Heart left ventricle (tissue), 16 donors: ENCODE measurements around the gene SPINK6. TPM values are rescaled to one million over a fixed set of nuclear protein-coding genes. Genes with fewer than 3 reads are reported as not detected.

Experiments used
- ATAC-seq, 4 donors: fragments of 200-7000 bp; cut with Tn5 transposase; one replicate each; pipeline ENCODE4 v1.9.1; 2020 to 2022; ENCODE audit warnings: moderate library complexity in 4 of 4, mild to moderate bottlenecking in 3 of 4, moderate number of reproducible peaks in 1 of 4
- DNase-seq, 5 donors: peaks; one replicate each; pipeline ENCODE4 v3.0.0-alpha.2; 2020
- H3K27ac ChIP-seq, 12 donors: fragments of 200-600 bp; sonication (generic) in 4 of 12; one replicate each; pipeline versions ENCODE4 v1.5.0 to v1.8.0; 2016 to 2022; ENCODE audit warnings: mild to moderate bottlenecking in 2 of 12
- H3K27me3 ChIP-seq, 9 donors: fragments of 200-600 bp; sonication (generic) in 2 of 9; one replicate each; pipeline versions ENCODE4 v1.5.1 to v1.8.0; 2016 to 2022; ENCODE audit warnings: mild to moderate bottlenecking in 3 of 9
- H3K36me3 ChIP-seq, 9 donors: fragments of 200-600 bp; sonication (generic) in 2 of 9; one replicate each; pipeline versions ENCODE4 v1.5.0 to v1.8.0; 2018 to 2022; ENCODE audit warnings: mild to moderate bottlenecking in 2 of 9
- H3K4me1 ChIP-seq, 12 donors: fragments of 200-600 bp; sonication (generic) in 4 of 12; one replicate each; pipeline versions ENCODE4 v1.5.0 to v1.8.0; 2016 to 2022; ENCODE audit warnings: mild to moderate bottlenecking in 3 of 12
- H3K4me3 ChIP-seq, 12 donors: fragments of 200-600 bp; sonication (generic) in 4 of 12; one replicate each; pipeline versions ENCODE4 v1.5.0 to v1.8.0; 2017 to 2022; ENCODE audit warnings: mild to moderate bottlenecking in 9 of 12, moderate library complexity in 4 of 12
- H3K9me3 ChIP-seq, 12 donors: fragments of 200-600 bp; sonication (generic) in 4 of 12; one replicate each; pipeline versions ENCODE4 v1.5.0 to v1.8.0; 2016 to 2022; ENCODE audit warnings: mild to moderate bottlenecking in 1 of 12
- CTCF ChIP-seq, 12 donors: fragments of 200-600 bp; sonication (generic) in 4 of 12; IDR thresholded peaks; one replicate each; pipeline versions ENCODE4 v1.5.0 to v1.8.0; 2018 to 2022; ENCODE audit warnings: antibody characterized with exemption in 12 of 12, mild to moderate bottlenecking in 5 of 12
- POLR2A ChIP-seq, 2 donors: fragments of 450-650 bp; IDR thresholded peaks; one replicate each; pipeline ENCODE4 v1.6.1; 2017; ENCODE audit warnings: antibody characterized with exemption in 2 of 2, mild to moderate bottlenecking in 2 of 2, moderate library complexity in 2 of 2
- WGBS, 4 donors: extraction: QIAGEN DNeasy Blood & Tissue Kit in 2 of 4; methylation state at CpG; one replicate each; pipeline versions ENCODE4 v1.1.5 to v1.1.7; 2013 to 2018; 5-methylcytosine and 5-hydroxymethylcytosine counted together
- intact Hi-C, 10 donors: fragments of 100-400 bp; cut with DNase I; formaldehyde crosslinking; loops; one replicate each; pipeline versions ENCODE4 v1.11.1 to v1.14.2; 2022
- long read RNA-seq, 3 donors: library from polyadenylated mRNA; unstranded; transcript quantifications; one replicate each; pipeline ENCODE4 v2.0.0, GENCODE V29; 2020 to 2021
- polyA plus RNA-seq, 2 donors: library from polyadenylated mRNA; stranded (reverse); fragments of 200-250 nt; gene quantifications; one replicate each; pipeline ENCODE4 v1.2.3, GENCODE V29; 2013
- total RNA-seq, 9 donors: library from RNA; depleted of rRNA in 2 of 9; stranded (reverse); fragments of >200 nt in 2 of 9; fragmentation: NEBNext Ultra II Directional in 3 of 9; extraction: Animal tissue kit (Norgen Biotek cat#: 25700) in 3 of 9; gene quantifications; one replicate each; pipeline versions ENCODE4 v1.1.0 to v1.2.4, GENCODE V29; 2016 to 2023
- donor health status: ischemic (EF 13 %, LVEDD 7.1; RV severe dilation, severe dysfunction).
- donor health status: healthy with polysubstance abuse.
- donor health status: DM: no; HTN: yes; CAD: no.
- donor health status: DM: no; HTN: no; CAD: no.
- donor health status: ischemic (EF 25% LVEDD 6.9; RV normal size, moderate dysfunction).
- donor health status: ischemic (EF 25% LVEDD 5.7; RV mildly dilated, moderate dysfunction).
- donor health status: healthy.
- donor health status: DM: yes; HTN: yes; CAD: no.
- donor health status: ischemic (EF 35%, LVEDD 5.7; RV mildly dilated, moderate dysfunction).
- donor health status: nonischemic (EF 11% LVEDD 7.7; RV severe dilation, severe dysfunction).
- donor health status: DM: yes; HTN: yes; CAD: no.
- donor health status: PGD.
- donor health status: ischemic (EF 29% LVEDD 5.4; RV normal size, mild dysfunction).
- donor health status: nonischemic (EF 23%, LVEDD 6.1; RV moderate dilation, normal function).

The SPINK6 gene
- not detected for total RNA-seq
- not detected for polyA plus RNA-seq
- long read RNA-seq, donor 1: 0 reads
- long read RNA-seq, donor 2: 0 reads
- long read RNA-seq, donor 3: 0 reads

GRCh38 chr5:148202531-148203203, at the start of gene SPINK6:
SPINK6 (plus strand) TSS chr5:148203042; CDS start chr5:148203097, 55 bp downstream.
- Histone ChIP-seq H3K27ac (no peak within 1 kb of the TSS), H3K4me3 (no peak within 1 kb of the TSS), H3K9me3 (no peaks in the 10 kb centered on the region), H3K27me3 (no peaks in the 10 kb centered on the region), H3K36me3 (no peaks in the 10 kb centered on the region), H3K4me1 (peaks cover 0 to 15% (median 0%) of the 10 kb centered on the region in 12 donors)
- TF ChIP-seq CTCF (IDR thresholded peaks at IDR 0.05) (no peak), POLR2A (IDR thresholded peaks at IDR 0.05) (no peak)
- ATAC-seq: no peak
- WGBS, 4 donors: 94 to 99% (median 97%) methylated on average over 2 of the region's 2 CpGs
- intact Hi-C loops: no loop called here
- DNase-seq: no peak

GRCh38 chr5:148156609-148157008, 46.2 kb upstream of the SPINK6 start:
- ATAC-seq (no peak), DNase-seq (no peak)
- intact Hi-C loops: no loop called here
- no peak overlapping the region for H3K4me3 ChIP-seq
- TF ChIP-seq CTCF (IDR thresholded peaks at IDR 0.05): no peak
- no peak for TF ChIP-seq POLR2A (IDR thresholded peaks at IDR 0.05)
- 84 to 94% (median 89%) methylated on average over 1 of the region's 1 CpG for WGBS, 4 donors
- no peaks in the 10 kb centered on the region for H3K27me3 ChIP-seq
- H3K36me3 ChIP-seq: no peaks in the 10 kb centered on the region
- no peaks in the 10 kb centered on the region for H3K4me1 ChIP-seq
- peaks cover 0 to 16% (median 0%) of the 10 kb centered on the region in 12 donors for H3K9me3 ChIP-seq
- no peak overlapping the region for H3K27ac ChIP-seq

- TF ChIP-seq POLR2A (IDR thresholded peaks at IDR 0.05) (no peak), CTCF (IDR thresholded peaks at IDR 0.05) (no peak)
- Histone ChIP-seq H3K9me3 (peaks cover 0 to 3% (median 0%) of the 10 kb centered on the region in 12 donors), H3K4me1 (no peaks in the 10 kb centered on the region), H3K36me3 (no peaks in the 10 kb centered on the region), H3K4me3 (no peak overlapping the region), H3K27me3 (no peaks in the 10 kb centered on the region), H3K27ac (no peak overlapping the region)
- ATAC-seq: peak; percentile 36 to 76 (median 71)
- WGBS, 4 donors: 44 to 72% (median 53%) methylated on average over 1 of the region's 1 CpG
- no peak for DNase-seq
- intact Hi-C loops: no loop called here
These were observed 40.8 kb upstream of the SPINK6 start for GRCh38 chr5:148162038-148162437.

GRCh38 chr5:148163345-148163744, 39.5 kb upstream of the SPINK6 start:
- intact Hi-C loops: no loop called here
- 78 to 93% (median 89%) methylated on average over 1 of the region's 1 CpG for WGBS, 4 donors
- TF ChIP-seq CTCF (IDR thresholded peaks at IDR 0.05) (no peak), POLR2A (IDR thresholded peaks at IDR 0.05) (no peak)
- H3K27ac ChIP-seq: no peak overlapping the region
- no peak for ATAC-seq
- H3K36me3 ChIP-seq: no peaks in the 10 kb centered on the region
- no peak for DNase-seq
- no peak overlapping the region for H3K4me3 ChIP-seq
- H3K27me3 ChIP-seq: no peaks in the 10 kb centered on the region
- no peaks in the 10 kb centered on the region for H3K9me3 ChIP-seq
- H3K4me1 ChIP-seq: no peaks in the 10 kb centered on the region
